GM21717 (cell line): ENCODE measurements around the gene MED13.
"Not testable (repeated sequence)": the region's sequence is repeated elsewhere in the genome, so short reads cannot be mapped to it uniquely, and the experiment has no call there.

ENCODE experiments used
- ATAC-seq: cut with Tn5 transposase; IDR thresholded peaks from one replicate; pipeline ENCODE4 v1.9.1; 2021; ENCODE audit warnings: mild to moderate bottlenecking, moderate library complexity; ENCODE audit not compliant: unreplicated experiment

MED13 gene

DNA sequence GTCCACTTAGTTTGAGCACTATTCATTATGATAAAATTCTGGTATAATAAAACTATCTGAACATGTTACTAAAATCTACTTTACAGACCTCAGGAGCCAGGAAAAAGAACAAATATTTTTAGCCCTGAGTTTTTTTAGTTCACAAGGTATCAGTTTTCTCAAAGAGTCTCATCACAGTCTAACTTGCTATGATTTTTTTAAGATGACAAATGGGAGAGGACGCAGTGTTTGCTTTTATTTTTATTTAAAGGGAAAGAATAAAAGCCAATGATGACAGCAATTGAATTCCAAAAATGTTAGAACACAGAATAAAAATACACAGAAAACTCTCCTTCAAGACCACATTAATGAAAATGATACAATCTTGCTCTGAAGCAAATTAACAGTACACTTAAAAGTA is 7.4 kb downstream of the MED13 start:
- no peak for ATAC-seq

DNA sequence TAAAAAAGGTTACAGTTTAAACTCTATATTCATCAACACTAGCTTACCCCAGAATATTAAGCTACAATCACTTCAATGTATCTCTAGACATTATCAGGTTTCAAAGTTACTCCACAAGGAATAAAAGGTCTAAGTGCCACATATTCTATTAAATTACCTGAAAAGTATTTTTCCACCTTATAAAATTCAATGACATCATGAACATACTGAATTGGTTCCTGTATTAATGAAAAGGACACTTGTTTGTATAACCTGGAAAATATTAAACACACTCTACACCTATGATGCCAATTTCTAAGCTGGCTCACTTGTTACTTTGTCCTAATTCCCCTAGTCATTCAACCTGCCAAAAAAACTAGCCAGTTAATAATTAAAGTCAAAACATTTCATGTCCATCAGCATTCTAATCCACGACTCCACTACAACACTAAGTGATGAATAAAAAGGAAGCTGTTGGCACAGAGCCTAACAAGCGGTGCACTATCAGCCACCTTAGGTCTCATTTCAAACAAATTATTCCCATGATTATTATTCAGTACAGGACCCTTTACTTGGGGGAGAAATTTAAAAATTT is 12.2 kb downstream of the MED13 start:
- no peak for ATAC-seq

DNA sequence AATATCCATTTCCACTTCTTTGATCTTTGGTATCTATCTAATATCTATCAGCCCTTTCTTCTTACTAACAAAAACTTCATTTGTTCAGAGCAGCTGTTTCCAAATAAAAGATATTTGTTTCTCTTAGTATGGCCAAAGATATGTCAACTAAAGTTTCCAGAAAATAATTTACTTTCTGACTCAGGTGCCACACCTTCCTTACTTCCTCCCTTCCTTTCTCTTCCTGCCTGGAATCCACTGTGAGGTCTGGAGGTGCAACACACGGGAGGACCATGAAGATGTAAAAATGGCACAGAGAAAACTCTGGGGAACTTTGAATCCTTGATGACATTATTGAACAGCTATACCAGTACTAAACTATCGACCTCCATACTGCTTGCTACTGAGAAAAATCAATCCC is 14.0 kb downstream of the MED13 start:
- no peak for ATAC-seq

DNA sequence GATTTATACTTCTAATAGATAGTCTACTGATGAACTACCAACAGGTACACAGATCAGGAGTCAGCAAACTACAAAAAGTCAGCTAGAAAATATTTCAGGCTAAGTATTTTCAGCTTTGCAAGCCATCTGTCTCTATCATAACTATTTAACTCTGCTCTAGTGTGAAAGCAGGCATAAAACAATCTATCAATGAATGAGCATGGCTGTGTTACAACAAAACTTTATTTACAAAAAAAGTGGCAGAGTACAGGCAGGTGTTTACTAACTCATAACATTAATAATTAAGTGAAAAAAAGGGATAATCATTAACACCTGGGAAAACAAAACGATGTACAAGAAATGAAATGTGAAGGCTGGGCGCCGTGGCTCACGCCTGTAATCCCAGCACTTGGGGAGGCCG is 15.8 kb downstream of the MED13 start:
- no peak for ATAC-seq

DNA sequence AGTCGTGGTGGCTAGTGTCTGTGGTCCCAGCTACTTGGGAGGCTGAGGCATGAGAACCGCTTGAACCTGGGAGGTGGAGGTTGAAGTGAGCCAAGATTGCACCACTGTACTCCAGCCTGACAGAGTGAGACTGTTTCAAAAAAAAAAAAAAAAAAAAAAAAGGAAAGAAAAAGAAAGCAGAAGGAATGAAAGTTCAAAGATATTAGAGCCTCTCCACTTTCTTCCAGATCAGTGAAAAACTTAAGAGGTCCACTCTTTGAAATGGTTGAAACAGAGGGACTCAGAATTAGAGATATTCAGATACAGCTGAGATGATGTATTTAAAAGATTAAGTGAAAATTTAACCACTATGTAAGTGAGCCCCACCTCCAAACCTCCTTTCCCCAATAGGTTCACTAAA is 16.8 kb downstream of the MED13 start:
- no peak for ATAC-seq

DNA sequence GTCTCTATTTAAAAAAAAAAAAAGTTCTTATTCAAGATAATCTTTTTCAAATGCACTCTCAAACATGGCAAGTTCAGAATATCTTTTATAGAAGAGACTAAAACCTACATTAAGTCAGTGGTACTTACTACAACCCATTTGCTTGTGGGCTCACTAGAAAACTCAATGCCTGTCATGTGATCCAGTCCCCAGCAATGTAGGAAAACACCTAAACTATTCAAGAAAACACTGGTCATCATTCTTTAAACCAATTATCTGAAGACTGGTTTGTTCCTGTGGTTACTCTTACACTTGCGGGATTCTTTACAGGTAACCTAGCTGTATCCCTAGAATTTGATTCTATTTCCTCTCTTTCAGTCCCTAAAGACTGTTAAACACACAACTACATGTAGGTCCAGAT is 19.6 kb downstream of the MED13 start:
- no peak for ATAC-seq

DNA sequence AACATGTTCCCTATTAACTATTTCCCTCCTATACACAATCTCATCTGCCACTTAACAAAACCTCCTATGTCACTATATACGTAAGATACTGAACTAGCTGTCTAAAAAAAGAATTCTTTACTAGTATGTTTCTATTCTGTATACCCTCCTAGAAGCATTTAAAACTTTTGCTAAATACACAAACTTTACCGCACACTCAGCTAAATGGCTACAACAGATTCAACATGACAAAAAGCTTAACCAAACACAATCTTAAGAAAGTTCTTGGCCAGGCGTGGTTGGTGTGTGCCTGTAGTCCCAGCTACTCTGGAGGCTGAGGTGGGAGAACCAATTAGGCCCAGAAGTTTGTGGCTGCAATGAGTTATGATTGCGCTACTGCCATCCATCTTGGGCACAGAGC is 20.0 kb downstream of the MED13 start:
- ATAC-seq, result no peak

DNA sequence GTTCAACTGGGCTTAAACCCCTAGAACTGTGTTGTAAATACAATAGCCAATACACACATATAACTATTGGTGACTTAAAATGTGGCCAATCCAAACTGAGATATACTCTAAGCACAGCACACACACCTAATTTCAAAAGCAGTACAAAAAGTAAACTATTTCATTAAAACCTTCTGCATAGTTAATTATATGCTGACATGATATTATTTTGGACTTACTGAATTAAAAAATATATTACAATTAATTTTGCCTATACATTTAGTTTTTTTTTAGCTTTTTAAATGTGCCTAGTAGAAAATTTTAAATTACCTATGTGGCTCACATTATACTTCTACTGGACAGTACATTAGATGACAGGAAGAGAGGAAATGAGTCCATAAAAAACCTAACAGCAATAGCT is 21.5 kb downstream of the MED13 start:
- no peak for ATAC-seq

DNA sequence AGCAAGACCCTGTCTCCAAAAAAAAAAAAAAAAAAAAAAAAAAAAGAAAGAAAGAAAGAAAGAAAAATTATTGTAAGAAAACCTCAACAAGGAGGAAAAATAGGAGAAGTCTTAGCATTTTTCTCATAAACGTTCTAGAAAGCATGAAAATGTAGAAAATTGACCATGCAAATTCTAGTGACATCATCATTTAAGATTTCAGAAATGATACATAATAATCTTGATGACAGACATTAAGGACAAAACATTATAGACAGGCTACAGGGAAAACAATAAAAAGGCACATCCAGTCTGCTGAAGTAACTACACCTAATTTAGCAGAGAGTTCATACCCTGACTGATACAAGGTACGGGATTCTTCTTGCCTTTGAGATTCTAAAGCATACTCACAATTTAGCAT is 21.9 kb downstream of the MED13 start:
- ATAC-seq, result no peak

DNA sequence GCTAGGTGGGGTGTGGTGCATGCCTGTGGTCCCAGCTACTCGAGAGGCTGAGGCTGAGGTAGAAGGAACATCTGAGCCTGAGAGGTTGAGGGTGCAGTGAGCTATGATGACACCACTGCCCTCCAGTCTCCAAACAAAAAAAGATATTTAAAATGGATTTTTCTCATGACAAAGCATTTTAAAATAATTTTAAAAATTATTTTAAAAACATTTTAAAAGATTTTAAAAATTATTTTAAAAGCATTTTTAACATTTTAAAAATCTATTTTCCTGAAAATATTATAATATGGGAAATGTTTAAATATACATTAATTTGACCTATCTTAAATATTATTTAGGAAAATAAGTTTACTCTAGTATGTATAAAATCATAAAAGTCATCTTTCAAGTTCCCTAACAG is 26.8 kb downstream of the MED13 start:
- ATAC-seq, result no peak

DNA sequence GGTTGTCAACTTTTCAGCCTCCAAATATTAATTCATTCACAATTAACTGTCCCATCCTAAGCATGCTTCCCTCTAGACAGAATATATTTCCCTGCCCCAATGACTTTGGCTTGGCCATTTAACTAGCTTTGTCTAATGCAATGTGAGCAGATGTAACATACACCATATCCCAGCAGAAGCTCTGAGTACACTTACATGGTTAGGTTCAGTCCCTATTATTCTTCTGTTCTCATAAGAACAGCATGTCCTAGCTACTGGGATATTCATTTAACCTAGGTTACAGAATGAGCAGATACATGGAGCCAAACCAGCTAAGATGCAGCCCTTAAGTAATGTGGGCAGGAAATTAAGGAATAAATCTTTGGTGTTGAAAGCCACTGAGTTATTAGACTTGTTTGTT is 31.8 kb downstream of the MED13 start:
- ATAC-seq, result no peak

DNA sequence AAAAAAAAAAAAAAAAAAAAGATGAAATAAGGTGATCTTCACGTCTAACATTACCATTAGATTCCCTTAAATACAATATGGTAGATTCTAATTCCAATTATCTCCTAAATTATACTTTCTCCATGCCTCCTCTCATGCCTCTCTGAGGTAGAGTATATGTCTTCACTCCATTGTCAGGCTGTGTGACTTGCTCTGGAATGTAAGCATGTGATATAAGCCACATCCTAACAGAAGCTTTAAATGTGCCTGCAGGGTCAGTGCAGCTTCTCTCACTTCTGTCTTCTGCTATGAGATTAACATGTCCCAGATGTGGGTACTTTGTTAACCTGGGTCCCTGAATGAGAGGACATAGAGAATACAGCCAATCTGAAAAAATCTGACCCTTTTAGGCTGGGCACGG is 32.6 kb downstream of the MED13 start:
- no peak for ATAC-seq

DNA sequence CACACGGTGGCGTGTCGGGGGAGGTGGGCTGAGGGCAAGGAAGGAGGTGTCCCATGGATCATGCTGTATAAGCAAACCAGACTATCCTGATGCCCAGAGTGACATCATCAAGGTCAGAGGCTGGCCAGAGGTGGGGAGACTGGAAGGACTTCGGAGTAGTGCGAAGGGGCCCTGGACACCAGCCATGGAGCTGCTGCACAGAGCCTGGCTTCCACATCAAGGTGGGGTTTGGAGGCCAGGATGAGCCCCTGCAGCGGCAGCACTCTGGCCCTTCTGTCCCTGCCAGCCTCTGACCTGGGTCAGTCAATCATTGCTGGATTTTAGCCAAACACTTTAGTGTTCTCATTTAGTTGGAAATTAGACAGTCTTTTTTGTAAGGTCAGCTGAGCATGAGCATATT is 34.8 kb downstream of the MED13 start:
- no peak for ATAC-seq

DNA sequence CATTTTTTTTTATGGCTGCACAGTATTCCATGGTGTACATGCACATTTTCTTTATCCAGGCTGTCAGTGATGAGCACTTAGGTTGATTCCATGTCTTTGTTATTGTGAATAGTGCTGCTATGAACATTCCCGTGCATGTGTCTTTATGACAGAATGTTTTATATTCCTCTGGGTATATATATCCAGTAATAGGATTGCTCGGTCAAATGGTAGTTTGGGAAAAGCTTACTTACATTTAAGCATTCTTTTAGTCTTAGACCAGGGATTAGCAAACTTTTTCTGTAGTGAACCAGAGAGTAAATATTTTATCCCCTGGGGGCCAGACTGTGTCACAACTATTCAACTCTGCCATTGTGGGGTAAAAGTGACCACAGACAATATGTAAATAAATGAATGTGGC is 40.2 kb downstream of the MED13 start:
- no peak for ATAC-seq

DNA sequence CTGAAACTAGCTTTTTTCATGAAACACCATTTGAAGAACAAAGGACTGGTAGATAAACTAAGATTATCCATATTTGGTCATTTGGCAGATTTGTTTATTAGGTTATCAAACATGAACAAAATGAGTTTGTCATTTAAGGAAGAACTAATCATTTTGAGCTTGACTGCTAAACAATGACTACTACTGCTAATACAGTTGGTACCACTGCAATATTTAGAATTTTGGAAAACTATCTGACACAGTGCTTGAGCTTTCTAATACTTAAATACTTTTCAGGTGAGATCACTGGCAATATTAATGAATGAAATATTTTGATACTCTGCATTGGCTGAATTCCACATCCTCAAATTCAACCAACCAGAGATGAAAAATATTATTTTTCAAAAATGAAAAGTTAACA is 47.2 kb downstream of the MED13 start:
- ATAC-seq, result no peak

DNA sequence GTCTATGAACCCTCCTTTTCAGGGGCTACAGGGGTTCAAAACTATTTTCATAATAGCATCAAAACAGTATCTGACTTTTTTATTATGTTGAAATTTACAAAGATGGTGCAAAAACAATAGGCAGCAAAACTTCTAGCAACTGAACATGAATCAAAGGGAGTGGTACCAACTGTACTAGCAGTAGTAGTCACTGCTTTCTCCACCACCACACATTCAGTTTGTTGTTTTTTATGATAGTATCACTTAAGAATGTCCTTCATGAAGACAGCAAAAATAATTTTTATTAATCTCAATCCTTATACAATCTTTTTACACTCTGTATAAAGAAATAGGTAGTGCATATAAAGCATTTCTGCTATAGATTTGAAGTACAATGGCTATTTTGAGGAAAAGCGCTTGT is 47.6 kb downstream of the MED13 start:
- ATAC-seq, result no peak

DNA sequence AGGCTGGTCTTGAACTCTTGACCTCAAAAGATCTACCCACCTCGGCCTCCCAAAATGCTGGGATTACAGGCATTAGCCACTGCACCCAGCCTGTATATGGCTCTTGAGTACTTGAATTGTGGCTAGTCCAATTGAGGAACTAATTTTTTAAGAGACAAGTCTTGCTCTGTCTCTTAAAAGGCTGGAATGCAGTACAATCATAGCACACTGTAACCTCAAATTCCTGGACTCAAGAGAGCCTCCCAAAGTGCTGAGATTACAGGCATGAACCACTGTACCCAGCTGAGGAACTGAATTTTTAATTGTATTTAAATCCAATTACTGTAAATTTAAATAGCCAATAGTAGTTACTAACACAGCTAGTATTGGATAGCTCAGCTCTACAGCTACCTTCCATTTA is 50.6 kb downstream of the MED13 start:
- ATAC-seq, result no peak

DNA sequence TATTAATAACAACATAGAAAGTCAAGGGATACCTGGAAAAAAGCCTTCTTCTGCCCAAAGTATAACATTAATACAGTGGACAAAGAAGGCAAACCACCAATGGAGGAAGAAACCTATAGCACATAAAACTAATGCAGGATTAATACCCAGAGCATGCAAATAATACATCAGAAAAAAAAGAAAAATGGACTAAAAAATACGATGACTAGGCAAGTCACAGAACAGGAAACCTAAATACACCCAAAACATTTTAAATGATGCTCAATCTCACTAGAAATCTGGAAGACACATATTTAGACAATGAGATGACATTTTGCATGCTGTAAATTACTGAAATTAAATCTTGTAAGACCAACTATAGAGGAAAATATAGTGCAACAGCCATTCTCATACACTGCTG is 55.9 kb downstream of the MED13 start:
- ATAC-seq, result no peak

DNA sequence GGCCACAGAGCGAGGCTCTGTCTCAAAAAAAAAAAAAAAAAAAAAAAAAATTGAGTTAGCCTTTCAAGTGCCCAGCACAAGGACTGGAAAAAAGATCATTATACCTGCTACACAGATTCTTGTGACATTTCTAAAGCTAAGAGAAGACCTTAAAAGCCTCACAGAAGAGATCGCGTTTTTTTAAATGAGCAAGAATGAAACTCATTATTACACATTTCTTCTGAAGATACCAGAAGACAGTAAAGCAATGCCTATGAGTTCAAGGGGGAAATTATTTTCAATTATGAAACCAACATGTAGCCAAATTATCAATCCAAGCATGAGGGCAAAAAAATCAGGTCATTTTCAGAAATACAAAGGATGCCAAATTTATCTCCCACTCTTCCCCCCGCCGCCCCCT is 56.8 kb downstream of the MED13 start:
- no peak for ATAC-seq

DNA sequence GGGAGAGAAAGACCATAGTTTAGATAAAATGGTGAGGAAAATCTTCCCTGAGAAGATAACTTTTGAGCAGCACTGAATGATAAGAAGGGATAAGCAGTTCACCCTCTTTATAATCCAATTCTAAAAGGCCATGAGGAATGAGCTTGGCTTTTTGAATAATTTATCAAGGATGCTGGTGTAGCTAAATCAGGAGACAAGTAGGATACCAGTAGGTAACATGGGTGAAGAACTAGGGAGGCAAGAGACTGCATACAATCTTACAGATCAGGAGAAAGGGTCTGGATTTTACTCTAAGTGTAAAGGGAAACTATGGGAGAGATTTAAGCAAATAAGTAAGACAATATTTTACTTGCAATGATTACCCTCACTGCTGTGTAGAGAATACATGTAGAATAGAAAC is 60.7 kb downstream of the MED13 start:
- no peak for ATAC-seq

DNA sequence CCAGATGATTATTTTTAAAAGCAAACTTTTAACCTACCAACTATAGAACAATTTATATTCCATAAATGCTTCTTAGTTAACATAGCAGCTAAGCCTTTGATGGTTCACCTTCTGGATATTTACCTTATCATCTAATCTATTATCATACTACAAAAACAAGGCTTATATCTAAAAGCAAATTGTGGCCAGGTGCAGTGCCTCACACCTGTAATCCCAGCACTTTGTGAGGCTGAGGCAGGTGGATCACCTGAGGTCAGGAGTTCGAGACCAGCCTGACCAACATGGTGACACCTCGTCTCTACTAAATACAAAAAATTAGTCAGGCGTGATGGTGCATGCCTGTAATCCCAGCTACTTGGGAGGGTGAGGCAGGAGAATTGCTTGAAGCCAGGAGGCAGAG is 61.9 kb downstream of the MED13 start:
- ATAC-seq, result not testable (repeated sequence)

DNA sequence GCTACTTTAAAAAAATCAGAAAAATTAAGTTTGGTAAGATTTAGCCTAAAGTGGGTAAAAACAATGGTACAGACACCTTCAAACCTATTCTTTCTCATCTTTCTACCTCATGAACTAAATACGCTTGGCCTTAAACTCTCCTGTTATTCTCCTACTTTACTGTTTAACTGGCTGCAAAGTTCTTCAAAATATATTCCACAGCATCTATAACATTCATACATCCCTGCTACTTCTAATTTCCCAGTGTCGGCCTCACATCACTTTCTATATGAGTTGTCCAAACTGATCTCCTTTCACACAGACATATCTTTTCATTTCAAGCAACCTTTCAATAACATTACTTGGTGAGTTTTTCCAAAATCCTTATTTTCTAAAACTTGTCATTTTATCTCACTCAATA is 64.0 kb downstream of the MED13 start:
- no peak for ATAC-seq

DNA sequence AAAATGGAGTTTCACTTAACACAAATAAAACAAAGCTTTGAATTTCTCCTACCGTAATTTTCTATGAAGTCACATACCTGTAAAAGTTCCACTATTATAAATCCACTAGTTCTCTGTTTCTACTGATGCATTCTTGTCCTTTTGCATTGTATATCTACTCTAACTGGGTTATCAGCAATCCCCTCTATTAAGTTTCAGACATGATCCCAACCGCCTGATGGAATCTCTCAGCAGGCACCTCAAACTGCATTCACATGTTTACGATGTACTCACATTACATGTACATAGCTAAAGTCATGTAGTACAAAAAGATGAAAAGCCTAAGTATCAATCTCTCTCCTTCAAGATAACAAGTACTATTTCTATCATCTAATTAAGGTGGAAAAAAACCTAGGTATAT is 64.9 kb downstream of the MED13 start:
- no peak for ATAC-seq

DNA sequence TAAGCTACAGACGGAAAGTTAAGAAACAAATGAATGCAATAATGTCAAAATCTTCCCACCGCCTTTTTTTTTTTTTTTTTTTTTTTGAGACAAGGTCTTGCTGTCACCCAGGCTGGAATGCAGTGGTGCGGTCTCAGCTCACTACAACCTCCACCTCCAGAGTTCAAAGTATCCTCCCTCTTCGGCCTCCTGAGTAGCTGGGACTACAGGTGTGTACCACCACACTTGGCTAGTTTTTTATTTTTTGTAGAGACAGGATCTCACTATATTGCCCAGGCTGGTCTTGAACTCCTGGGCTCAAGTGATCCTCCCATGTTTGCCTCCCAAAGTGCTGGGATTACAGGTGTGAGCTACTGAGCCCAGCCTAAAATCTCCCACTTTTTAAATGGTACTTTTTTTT is 66.5 kb downstream of the MED13 start:
- not testable (repeated sequence) for ATAC-seq
